GM12878 (cell line): Measurements from ENCODE around the gene ABCA4.

ENCODE experiments used
- POLR2A ChIP-seq: IDR thresholded peaks from 2 replicates; pipeline ENCODE4 v1.6.1; 2011; ENCODE audit warnings: low read depth, mild to moderate bottlenecking, low read length
- TF ChIP-seq, protein P1 (sequence below), 3 experiments: IDR thresholded peaks in 2 of 3; conservative IDR thresholded peaks in 1 of 3; 2 replicates each; pipeline ENCODE4 v1.5.1; 2011; ENCODE audit warnings: low read depth in 3 of 3, low read length in 3 of 3, mild to moderate bottlenecking in 3 of 3, control low read depth in 2 of 3, moderate library complexity in 2 of 3, inconsistent platforms in 1 of 3, mixed read lengths in 1 of 3; ENCODE audit not compliant: control insufficient read depth in 2 of 3, insufficient read depth in 1 of 3; ENCODE audit errors: extremely low read depth in 1 of 3
- TF ChIP-seq, protein P2 (sequence below): fragments of 450-650 bp; conservative IDR thresholded peaks from 2 replicates; pipeline ENCODE4 v1.6.1; 2017; ENCODE audit warnings: mild to moderate bottlenecking, moderate library complexity

DNA sequence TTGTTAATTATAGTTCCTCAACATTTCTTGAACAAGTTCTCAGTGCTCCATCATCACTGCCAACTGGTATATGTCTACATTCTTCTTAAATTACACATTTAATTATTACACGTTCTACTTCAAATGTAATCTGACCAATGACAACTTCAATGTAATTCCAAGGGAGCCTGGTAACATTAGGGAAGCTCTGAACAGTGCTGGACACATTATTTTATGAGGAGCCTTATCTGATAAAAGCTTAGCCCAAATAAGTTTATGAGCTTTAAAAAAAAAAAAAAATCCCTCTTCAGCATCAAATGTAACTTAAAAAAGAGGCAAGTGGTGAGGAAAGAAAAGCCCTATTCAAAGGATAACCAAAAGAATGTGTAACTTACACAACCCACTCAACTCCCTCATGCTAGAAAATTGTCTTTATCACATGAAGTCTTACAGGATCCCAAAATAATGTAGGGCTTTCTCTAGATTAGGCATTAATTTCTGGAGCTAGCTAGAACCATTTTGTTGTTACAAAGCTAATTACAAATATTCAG, 35.2 kb upstream of the ABCA4 start:
- TF ChIP-seq, protein P1, sequence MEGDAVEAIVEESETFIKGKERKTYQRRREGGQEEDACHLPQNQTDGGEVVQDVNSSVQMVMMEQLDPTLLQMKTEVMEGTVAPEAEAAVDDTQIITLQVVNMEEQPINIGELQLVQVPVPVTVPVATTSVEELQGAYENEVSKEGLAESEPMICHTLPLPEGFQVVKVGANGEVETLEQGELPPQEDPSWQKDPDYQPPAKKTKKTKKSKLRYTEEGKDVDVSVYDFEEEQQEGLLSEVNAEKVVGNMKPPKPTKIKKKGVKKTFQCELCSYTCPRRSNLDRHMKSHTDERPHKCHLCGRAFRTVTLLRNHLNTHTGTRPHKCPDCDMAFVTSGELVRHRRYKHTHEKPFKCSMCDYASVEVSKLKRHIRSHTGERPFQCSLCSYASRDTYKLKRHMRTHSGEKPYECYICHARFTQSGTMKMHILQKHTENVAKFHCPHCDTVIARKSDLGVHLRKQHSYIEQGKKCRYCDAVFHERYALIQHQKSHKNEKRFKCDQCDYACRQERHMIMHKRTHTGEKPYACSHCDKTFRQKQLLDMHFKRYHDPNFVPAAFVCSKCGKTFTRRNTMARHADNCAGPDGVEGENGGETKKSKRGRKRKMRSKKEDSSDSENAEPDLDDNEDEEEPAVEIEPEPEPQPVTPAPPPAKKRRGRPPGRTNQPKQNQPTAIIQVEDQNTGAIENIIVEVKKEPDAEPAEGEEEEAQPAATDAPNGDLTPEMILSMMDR (IDR thresholded peaks at IDR 0.05 in 2 of 3, conservative IDR thresholded peaks at IDR 0.05 in 1 of 3; ENCODE audit: control insufficient read depth in 2 of 3, extremely low read depth in 1 of 3, insufficient read depth in 1 of 3, low read depth in 3 of 3, low read length in 3 of 3) = no peak
- no peak for TF ChIP-seq POLR2A
- TF ChIP-seq, protein P2, sequence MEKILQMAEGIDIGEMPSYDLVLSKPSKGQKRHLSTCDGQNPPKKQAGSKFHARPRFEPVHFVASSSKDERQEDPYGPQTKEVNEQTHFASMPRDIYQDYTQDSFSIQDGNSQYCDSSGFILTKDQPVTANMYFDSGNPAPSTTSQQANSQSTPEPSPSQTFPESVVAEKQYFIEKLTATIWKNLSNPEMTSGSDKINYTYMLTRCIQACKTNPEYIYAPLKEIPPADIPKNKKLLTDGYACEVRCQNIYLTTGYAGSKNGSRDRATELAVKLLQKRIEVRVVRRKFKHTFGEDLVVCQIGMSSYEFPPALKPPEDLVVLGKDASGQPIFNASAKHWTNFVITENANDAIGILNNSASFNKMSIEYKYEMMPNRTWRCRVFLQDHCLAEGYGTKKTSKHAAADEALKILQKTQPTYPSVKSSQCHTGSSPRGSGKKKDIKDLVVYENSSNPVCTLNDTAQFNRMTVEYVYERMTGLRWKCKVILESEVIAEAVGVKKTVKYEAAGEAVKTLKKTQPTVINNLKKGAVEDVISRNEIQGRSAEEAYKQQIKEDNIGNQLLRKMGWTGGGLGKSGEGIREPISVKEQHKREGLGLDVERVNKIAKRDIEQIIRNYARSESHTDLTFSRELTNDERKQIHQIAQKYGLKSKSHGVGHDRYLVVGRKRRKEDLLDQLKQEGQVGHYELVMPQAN = no peak
